Lung (tissue), 12 donors: Measurements from ENCODE around the gene MCM3AP. TPM values are rescaled to one million over a fixed set of nuclear protein-coding genes. Genes with fewer than 3 reads are reported as not detected.

Experiments
- ATAC-seq: fragments of 200-7000 bp; cut with Tn5 transposase; one replicate; pipeline ENCODE4 v1.9.1; 2020; ENCODE audit warnings: moderate number of reproducible peaks; ENCODE audit not compliant: insufficient read depth, low FRiP score
- DNase-seq, 3 donors: peaks; one replicate each; pipeline ENCODE4 v3.0.0-alpha.2; 2013 to 2017
- H3K27ac ChIP-seq, 2 donors: one replicate each; pipeline ENCODE4 v1.5.1; 2013; ENCODE audit warnings: mild to moderate bottlenecking in 2 of 2, moderate library complexity in 2 of 2, control low read depth in 1 of 2, inconsistent platforms in 1 of 2, low read depth in 1 of 2, low read length in 1 of 2
- H3K27me3 ChIP-seq, 3 donors: one replicate each; pipeline ENCODE4 v1.5.1; 2013; ENCODE audit warnings: low read length in 2 of 3; ENCODE audit not compliant: control insufficient read depth in 3 of 3, insufficient read depth in 3 of 3
- H3K36me3 ChIP-seq, 4 donors: one replicate each; pipeline ENCODE4 v1.5.1; 2013; ENCODE audit warnings: low read length in 4 of 4, mild to moderate bottlenecking in 1 of 4, moderate library complexity in 1 of 4; ENCODE audit not compliant: control insufficient read depth in 4 of 4, insufficient read depth in 4 of 4
- H3K4me1 ChIP-seq, 5 donors: one replicate each; pipeline ENCODE4 v1.5.1; 2013; ENCODE audit warnings: low read length in 5 of 5, mild to moderate bottlenecking in 2 of 5, moderate library complexity in 1 of 5; ENCODE audit not compliant: control insufficient read depth in 5 of 5, insufficient read depth in 5 of 5
- H3K4me3 ChIP-seq: one replicate; pipeline ENCODE4 v1.5.1; 2013; ENCODE audit warnings: mild to moderate bottlenecking, control low read depth, moderate library complexity
- H3K9ac ChIP-seq, 2 donors: one replicate each; pipeline ENCODE4 v1.5.1; 2013; ENCODE audit warnings: low read length in 2 of 2, control low read depth in 1 of 2; ENCODE audit not compliant: insufficient read depth in 1 of 2
- H3K9me3 ChIP-seq, 4 donors: one replicate each; pipeline ENCODE4 v1.5.1; 2013; ENCODE audit warnings: low read length in 3 of 4, mild to moderate bottlenecking in 1 of 4, moderate library complexity in 1 of 4; ENCODE audit not compliant: control insufficient read depth in 4 of 4, insufficient read depth in 3 of 4
- CTCF ChIP-seq: IDR thresholded peaks from 2 replicates; pipeline ENCODE4 v1.5.1; 2012; ENCODE audit warnings: mild to moderate bottlenecking; ENCODE audit errors: control extremely low read depth, extremely low read depth
- WGBS, 2 donors: extraction: QIAGEN DNeasy Blood & Tissue Kit; methylation state at CpG; one replicate each; pipeline ENCODE4 v1.1.7; 2013; 5-methylcytosine and 5-hydroxymethylcytosine counted together
- polyA plus RNA-seq, 2 donors: library from polyadenylated mRNA; stranded (reverse); fragments of 200-250 nt; gene quantifications; one replicate each; pipeline ENCODE4 v1.2.1, GENCODE V29; 2013
- total RNA-seq, 2 donors: library from RNA; depleted of rRNA in 1 of 2; stranded (reverse); fragments of >200 nt in 1 of 2; gene quantifications; one replicate each; pipeline ENCODE4 v1.2.1, GENCODE V29; 2014 to 2021
- donor health status: control.
- donor health status: control.
- donor health status: Bipolar disorder and iron deficiency.
- donor health status: healthy.
- donor health status: DM: yes; HTN: yes; CAD: no.

The MCM3AP gene
- total and polyA plus RNA-seq, 4 donors = 40.7 to 114 (median 78.7) TPM

- Histone ChIP-seq H3K9me3 (no peaks in the 10 kb centered on the region), H3K4me1 (no peaks in the 10 kb centered on the region), H3K36me3 (peaks cover 32 to 64% (median 55%) of the 10 kb centered on the region in 4 donors), H3K27ac (no peak overlapping the region), H3K9ac (no peak overlapping the region), H3K4me3 (no peak overlapping the region), H3K27me3 (no peaks in the 10 kb centered on the region)
- no peak for ATAC-seq
- no peak for TF ChIP-seq CTCF
- WGBS, 2 donors = 72 to 87% methylated on average over 12 of the region's 12 CpGs
- no peak for DNase-seq
Measured at GRCh38 chr21:46254208-46254975, 31.0 kb downstream of the MCM3AP start.

GRCh38 chr21:46253610-46254124, 31.7 kb downstream of the MCM3AP start:
- H3K4me1 ChIP-seq = no peaks in the 10 kb centered on the region
- ATAC-seq (no peak), DNase-seq (no peak)
- no peak overlapping the region for H3K27ac ChIP-seq
- no peaks in the 10 kb centered on the region for H3K9me3 ChIP-seq
- H3K36me3 ChIP-seq = peaks cover 32 to 60% (median 52%) of the 10 kb centered on the region in 4 donors
- no peak overlapping the region for H3K4me3 ChIP-seq
- no peaks in the 10 kb centered on the region for H3K27me3 ChIP-seq
- no peak overlapping the region for H3K9ac ChIP-seq
- 53 to 66% methylated on average over 8 of the region's 8 CpGs for WGBS, 2 donors
- TF ChIP-seq CTCF = no peak

GRCh38 chr21:46252840-46253239, 32.6 kb downstream of the MCM3AP start:
- Histone ChIP-seq H3K4me1 (no peaks in the 10 kb centered on the region), H3K9me3 (peaks cover 0 to 3% (median 0%) of the 10 kb centered on the region in 4 donors), H3K36me3 (peaks cover 33 to 57% (median 50%) of the 10 kb centered on the region in 4 donors), H3K27me3 (no peaks in the 10 kb centered on the region), H3K9ac (no peak overlapping the region), H3K27ac (no peak overlapping the region), H3K4me3 (no peak overlapping the region)
- DNase-seq (no peak), ATAC-seq (no peak)
- WGBS, 2 donors = 93 to 94% methylated on average over 4 of the region's 4 CpGs
- no peak for TF ChIP-seq CTCF
